ENCODE results near the gene CTDP1.

CTDP1 gene

GRCh38 chr18:79679552-79680099, at the start of gene CTDP1:
Gene CTDP1, plus strand, starts transcription at chr18:79679803. Its CDS starts 145 bp downstream, at chr18:79679948.
- peak in 48 of 58 donors; percentile 38 to 96 (median 92) for DNase-seq

DNA sequence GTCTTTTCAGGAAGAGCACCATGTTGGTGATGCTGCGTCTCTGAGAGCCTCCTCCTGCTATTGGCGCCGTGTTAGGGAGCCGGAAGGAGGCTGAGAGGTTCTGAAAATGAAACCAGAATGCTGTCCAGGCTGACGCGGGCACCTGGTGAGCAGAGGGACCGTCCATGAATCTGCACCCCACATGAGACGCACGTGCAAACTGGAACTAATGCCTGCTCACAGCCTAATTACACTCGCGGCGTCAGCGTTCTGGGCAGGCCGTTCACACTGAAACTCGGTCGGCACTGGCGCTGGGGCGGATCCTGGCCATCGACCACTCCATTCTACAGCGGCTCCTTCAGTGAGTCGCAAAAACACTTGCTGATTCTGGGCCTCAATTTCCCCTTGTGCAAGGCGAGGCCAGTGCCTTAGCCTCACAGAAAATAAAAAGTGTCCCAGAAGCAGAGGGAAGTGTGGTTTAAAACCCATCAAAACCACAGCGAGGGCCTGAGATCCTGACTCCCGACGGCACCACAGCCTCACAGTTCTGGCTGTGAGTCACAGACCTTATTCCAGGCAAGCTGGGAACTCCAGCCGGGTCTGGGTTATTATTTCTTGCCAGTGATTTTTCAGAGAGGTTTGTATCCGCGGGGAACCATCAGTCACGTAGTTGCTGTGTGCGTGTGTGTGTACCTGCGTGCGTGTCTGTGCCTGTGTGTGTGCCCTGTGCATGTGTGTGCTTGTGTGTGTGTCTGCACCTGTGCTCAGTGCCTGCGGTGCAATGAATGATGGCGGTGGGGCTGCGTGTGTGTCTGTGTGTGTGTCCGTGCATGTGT, 49.1 kb upstream of the CTDP1 start:
- DNase-seq, result no peak

GRCh38 chr18:79631096-79631507, 48.5 kb upstream of the CTDP1 start:
- no peak for DNase-seq

DNA sequence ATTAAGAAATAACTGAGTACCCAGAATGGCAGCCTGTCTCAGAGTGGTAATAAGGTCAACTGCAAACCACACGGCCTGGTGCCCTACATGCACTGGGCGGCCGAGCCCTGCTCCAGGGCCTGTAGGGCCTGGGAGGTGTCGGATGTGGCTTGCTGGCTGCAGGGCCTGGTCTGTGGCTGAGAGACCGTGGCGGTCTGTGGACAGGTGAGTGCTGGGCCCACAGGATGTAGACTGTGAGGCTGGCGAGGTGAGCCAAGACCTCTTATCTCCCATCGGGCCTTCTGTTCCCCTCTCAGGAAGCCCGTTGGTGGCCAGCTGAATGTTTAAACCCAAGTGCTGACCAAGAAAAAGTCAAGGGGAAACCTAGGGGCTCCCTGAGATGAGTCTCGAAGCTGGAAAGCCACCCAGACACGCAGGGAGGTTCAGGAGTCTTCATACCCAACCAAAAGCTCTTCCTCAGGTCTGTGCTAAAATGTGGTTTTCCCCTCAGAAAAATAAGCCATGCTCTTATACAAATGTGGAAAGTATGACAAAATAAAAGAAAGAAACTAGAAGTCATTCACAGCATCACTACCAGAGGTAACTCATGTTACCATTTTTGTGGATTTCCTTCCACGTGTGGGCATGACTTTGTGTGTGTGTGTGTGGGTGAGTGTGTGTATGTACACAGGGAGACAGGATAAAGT, 47.7 kb upstream of the CTDP1 start:
- DNase-seq, result no peak

DNA sequence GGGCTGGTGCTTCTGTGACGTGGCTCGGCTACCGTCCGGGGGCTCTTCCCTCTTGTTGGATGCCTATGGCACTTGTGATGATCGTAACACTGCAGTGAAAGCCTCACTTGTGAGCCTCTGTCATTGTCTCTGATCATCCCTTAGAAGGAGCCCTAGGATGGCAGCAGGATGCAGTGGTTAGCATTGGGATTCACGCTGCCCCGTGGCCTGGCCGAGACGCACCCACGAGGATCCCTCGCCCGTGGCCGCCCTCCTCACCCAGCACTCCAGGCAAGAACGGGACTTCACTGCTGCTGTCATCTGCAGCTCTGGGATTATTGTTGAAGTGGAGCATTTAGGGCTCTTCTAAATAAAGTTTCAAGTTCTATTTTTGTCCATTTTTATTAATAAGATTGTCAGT, 46.8 kb upstream of the CTDP1 start:
- no peak for DNase-seq

DNA sequence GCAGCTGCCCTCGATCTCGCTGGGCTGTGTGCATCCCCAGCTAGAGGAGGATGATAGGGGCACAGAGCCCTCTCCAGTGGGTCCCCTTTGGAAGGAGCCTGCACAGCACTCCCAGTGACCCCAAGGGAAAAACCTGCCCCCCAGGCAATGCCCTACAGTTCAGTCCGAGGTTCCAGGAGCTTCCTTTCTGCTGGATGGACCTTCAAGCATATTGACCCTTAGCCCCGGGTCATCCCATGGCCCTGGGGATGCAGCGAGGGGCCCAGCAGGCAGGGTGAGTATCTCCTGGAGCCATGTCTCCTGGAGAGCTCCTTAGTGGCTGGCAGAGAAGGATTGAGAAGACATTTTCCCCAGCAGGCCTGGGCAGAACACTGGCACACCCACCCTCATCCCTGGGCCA, 45.4 kb upstream of the CTDP1 start:
- DNase-seq, result no peak

GRCh38 chr18:79634593-79635426, 44.8 kb upstream of the CTDP1 start:
- no peak for DNase-seq

DNA sequence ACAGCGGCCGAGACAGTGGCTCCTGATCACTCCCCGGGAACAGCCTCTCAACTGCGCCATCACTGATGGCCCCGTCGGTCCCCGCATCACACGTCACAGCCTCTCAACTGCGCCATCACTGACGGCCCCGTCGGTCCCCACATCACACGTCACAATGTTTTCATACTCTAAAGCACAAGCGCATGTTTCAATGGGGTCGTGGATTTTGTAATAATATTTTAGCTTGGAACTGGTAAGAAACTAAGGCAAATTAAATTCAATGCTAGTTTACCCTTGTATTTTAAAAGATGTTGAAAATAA, 44.2 kb upstream of the CTDP1 start:
- no peak for DNase-seq

GRCh38 chr18:79637181-79637920, 42.3 kb upstream of the CTDP1 start:
- DNase-seq, result no peak

- DNase-seq, result no peak
These were observed 41.4 kb upstream of the CTDP1 start for GRCh38 chr18:79637921-79638909.

- no peak for DNase-seq
These were observed 40.4 kb upstream of the CTDP1 start for GRCh38 chr18:79639072-79639829.

DNA sequence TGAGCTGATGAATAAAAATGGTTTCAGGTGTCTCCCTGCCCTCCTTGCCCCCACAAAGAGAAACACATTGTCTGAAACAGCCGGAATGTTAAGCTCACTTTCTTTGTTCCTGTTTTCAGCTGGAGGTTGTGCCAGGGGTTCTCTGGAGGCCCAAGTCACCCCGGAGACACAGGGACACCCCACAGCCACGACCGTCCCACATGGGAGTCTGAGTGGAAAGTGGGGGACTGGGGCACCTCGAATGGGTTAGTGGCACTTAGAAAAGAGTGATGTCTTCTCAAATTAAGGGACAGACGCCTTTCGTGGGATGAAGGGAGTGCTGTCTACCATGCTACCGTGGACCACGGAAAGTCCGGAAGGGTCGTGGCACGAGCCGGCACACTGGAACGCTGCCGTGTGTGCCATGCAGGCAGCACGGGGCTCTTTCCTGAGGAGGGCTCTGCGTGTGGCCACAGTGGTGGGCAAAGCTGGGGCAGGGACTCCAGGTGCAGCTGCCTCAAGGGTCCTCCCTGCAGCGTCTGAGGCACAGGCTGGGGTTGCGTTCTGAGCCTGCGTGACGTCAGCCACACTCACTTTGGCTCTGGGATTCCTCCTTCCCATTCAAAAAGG, 39.4 kb upstream of the CTDP1 start:
- DNase-seq, result no peak

DNA sequence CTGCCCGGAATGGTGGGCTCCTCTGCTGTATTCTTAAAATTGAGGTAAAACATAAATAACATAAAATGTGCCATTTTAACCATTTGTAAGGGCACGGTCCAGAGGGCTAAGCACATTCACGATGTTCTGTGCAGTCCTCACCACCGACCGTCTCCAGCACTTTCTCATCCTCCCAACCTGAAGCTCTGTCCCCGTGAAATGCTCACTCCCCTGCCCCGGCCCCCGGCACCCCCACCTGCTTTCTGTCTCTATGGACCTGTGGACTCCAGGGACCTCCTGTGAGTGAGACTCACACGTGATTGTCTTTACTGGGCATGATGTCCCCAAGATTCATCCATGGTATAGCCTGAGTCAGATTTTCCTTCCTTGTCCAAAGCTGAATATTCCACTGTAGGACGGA, 38.7 kb upstream of the CTDP1 start:
- no peak for DNase-seq

DNA sequence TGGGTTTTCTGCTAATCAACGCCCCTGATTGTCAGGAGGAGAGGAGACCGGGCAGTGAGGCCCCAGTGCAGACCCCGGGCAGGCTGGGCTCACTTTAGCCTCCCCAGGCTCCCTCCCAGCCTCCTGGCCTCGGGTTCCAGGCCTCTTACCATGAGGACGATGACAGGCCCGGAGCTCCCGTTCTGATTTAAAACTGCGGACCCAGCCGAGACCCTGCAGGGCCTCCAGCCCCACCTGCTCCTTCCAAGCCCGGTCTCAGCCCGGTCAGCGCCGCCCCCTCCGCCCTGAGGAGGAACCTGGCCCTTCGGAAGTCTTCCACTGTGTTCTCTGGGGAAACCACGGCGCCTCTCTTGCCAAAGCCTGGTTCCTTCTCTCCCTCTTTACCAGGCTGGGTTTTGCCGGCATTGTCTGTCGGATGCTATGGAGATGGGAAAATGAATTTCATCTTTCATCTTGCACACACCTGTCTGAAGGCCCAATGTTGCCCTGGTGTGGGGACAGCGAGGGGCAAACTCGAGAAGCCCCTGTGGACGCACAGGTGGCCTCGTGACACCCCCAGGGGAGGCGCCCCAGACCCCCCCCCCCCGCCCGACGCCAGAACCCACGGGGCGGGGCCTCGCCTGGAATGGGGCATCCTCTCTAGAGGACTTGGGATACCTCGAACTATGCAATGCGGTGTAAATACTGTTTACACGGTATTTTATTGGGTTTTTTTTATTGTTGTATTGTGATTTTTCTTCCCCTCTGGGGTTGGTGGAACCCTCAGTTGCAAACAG, 37.7 kb upstream of the CTDP1 start:
- no peak for DNase-seq

GRCh38 chr18:79642626-79643025, 37.0 kb upstream of the CTDP1 start:
- no peak for DNase-seq

DNA sequence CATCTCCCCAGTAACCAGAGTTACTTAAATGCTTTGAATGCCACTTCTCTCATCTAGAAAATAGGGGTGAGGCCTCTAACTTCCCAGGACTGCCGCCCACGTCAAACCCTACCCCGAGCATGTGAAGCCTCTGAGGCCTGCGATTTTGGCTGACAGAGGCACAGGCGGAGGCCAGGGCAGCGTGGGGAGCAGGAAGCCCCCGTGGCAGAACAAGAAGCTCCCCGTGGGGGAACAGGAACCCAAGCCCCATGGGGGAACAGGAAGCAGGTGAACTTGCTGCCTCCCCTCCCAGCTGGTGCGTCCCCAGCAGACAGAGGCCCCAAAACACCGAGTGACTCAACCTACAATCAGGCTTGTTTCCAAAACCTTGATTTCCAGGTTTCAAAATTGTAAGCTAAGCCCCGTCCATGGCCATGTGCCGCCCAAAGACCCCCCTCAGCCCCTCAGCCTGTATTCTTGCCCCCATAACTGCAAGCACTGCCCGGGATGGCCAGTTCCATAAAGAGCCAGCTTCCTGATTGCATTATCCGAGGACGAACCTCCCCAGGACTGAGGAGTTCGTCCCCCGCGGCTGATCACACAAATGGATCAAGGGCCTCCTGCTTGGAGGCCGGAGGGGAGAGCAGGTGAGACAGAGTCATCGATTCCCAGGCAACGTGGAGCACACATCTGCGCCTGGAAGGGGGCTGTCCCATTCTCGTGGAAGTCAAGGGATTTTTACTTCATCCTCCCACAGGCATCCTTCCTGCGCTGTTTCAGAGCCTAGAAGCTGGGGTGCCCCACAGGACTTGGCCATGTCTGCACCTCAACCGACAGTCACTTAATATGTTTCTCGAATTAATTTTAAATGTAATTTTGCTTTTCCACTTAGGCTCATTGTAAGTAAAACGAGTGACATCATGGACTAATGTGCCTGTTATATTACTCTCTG, 36.3 kb upstream of the CTDP1 start:
- no peak for DNase-seq
